Tibial nerve (tissue), 4 donors: Measurements from ENCODE around the gene ZC3H10.

Experiments
- EP300 ChIP-seq, 2 donors: sonication (generic); formaldehyde crosslinking; IDR thresholded peaks; one replicate each; pipeline ENCODE4 v1.6.1; 2017; ENCODE audit warnings: antibody characterized with exemption in 2 of 2, mild to moderate bottlenecking in 1 of 2
- TF ChIP-seq, protein P1 (sequence below), 5 experiments: fragments of 200-600 bp in 3 of 5; fragments of 450-650 bp in 2 of 5; sonication (generic) in 3 of 5; IDR thresholded peaks; one replicate each; pipeline ENCODE4 v1.5.1; 2016 to 2019; ENCODE audit warnings: antibody characterized with exemption in 5 of 5, mild to moderate bottlenecking in 3 of 5, moderate library complexity in 2 of 5

DNA sequence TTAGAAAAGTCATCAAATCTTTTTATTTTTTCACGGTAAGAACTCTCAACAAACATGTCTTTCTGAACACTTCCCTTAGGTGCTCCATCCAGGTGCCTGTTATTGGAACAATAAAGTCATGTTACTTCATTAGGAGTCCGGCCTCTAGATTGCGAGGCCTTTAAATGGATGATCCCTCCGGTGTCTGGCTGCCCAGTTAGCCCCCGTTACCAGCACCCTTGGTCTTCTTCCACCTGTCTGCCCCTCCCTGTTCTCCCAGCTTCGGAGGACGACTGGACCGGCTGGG is 14.3 kb upstream of the ZC3H10 start:
- TF ChIP-seq, protein P1, sequence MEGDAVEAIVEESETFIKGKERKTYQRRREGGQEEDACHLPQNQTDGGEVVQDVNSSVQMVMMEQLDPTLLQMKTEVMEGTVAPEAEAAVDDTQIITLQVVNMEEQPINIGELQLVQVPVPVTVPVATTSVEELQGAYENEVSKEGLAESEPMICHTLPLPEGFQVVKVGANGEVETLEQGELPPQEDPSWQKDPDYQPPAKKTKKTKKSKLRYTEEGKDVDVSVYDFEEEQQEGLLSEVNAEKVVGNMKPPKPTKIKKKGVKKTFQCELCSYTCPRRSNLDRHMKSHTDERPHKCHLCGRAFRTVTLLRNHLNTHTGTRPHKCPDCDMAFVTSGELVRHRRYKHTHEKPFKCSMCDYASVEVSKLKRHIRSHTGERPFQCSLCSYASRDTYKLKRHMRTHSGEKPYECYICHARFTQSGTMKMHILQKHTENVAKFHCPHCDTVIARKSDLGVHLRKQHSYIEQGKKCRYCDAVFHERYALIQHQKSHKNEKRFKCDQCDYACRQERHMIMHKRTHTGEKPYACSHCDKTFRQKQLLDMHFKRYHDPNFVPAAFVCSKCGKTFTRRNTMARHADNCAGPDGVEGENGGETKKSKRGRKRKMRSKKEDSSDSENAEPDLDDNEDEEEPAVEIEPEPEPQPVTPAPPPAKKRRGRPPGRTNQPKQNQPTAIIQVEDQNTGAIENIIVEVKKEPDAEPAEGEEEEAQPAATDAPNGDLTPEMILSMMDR (IDR thresholded peaks at IDR 0.05): no peak
- TF ChIP-seq EP300 (IDR thresholded peaks at IDR 0.05): no peak
